WTC11 (cell line): ENCODE results near the gene POLR2E. TPM values are rescaled to one million over a fixed set of nuclear protein-coding genes. Genes with fewer than 3 reads are reported as not detected.

Experiments
- ATAC-seq: fragments of 200-7000 bp; cut with Tn5 transposase; 2 replicates; pipeline ENCODE4 v1.10.0; 2021; ENCODE audit warnings: mild to moderate bottlenecking, moderate library complexity
- CTCF ChIA-PET: fragments of 300-600 bp; sonication (Branson Sonifier 250); formaldehyde crosslinking; loops from one replicate; lab custom pipeline; 2021; ENCODE audit warnings: antibody characterized with exemption; lab: Charles Lee
- POLR2A ChIA-PET: fragments of 350-600 bp; sonication (Branson Sonifier 250); formaldehyde crosslinking; loops from one replicate; lab custom pipeline; 2021; ENCODE audit warnings: antibody characterized with exemption; lab: Charles Lee
- DNase-seq: peaks from one replicate; pipeline ENCODE4 v3.0.0; 2021; ENCODE audit warnings: low spot score
- H3K27ac Mint-ChIP-seq: 2 replicates; pipeline ENCODE4 v1.8.0; 2021; ENCODE audit warnings: mixed read lengths
- H3K27me3 Mint-ChIP-seq: 2 replicates; pipeline ENCODE4 v1.8.0; 2021; ENCODE audit warnings: low read depth, mild to moderate bottlenecking, moderate library complexity, mixed read lengths
- H3K36me3 Mint-ChIP-seq: 2 replicates; pipeline ENCODE4 v1.8.0; 2021; ENCODE audit warnings: mixed read lengths
- H3K4me1 Mint-ChIP-seq: 2 replicates; pipeline ENCODE4 v1.8.0; 2022; ENCODE audit warnings: mixed read lengths
- H3K4me3 Mint-ChIP-seq: 2 replicates; pipeline ENCODE4 v1.8.0; 2021; ENCODE audit warnings: mild to moderate bottlenecking, moderate library complexity, mixed read lengths
- H3K9me3 Mint-ChIP-seq: 2 replicates; pipeline ENCODE4 v1.8.0; 2021; ENCODE audit warnings: mixed read lengths
- ATF1 ChIP-seq: sonication (generic); formaldehyde crosslinking; IDR thresholded peaks from 2 replicates; pipeline ENCODE4 v1.8.1; 2023; ENCODE audit warnings: mild to moderate bottlenecking, moderate library complexity, missing genetic modification reagents
- CREB1 ChIP-seq: sonication (generic); formaldehyde crosslinking; IDR thresholded peaks from 2 replicates; pipeline ENCODE4 v1.8.0; 2023; ENCODE audit warnings: mild to moderate bottlenecking, missing genetic modification reagents
- CREM ChIP-seq: sonication (generic); formaldehyde crosslinking; IDR thresholded peaks from 2 replicates; pipeline ENCODE4 v1.8.1; 2022; ENCODE audit warnings: mild to moderate bottlenecking, missing genetic modification reagents, moderate library complexity
- E2F4 ChIP-seq: sonication (generic); formaldehyde crosslinking; IDR thresholded peaks from 2 replicates; pipeline ENCODE4 v1.8.1; 2022; ENCODE audit warnings: low read depth, mild to moderate bottlenecking, moderate library complexity, missing genetic modification reagents, borderline replicate concordance
- FOXP1 ChIP-seq: sonication (generic); formaldehyde crosslinking; IDR thresholded peaks from 2 replicates; pipeline ENCODE4 v1.8.0; 2022; ENCODE audit warnings: missing genetic modification reagents, mild to moderate bottlenecking, moderate library complexity, borderline replicate concordance
- MLX ChIP-seq: sonication (generic); formaldehyde crosslinking; IDR thresholded peaks from 2 replicates; pipeline ENCODE4 v1.8.1; 2023; ENCODE audit warnings: mild to moderate bottlenecking, missing genetic modification reagents, moderate library complexity
- NFE2L1 ChIP-seq: sonication (generic); formaldehyde crosslinking; IDR thresholded peaks from 2 replicates; pipeline ENCODE4 v1.8.1; 2023; ENCODE audit warnings: missing genetic modification reagents
- NR1H2 ChIP-seq: sonication (generic); formaldehyde crosslinking; IDR thresholded peaks from 2 replicates; pipeline ENCODE4 v1.9.0; 2021; ENCODE audit warnings: mild to moderate bottlenecking, moderate library complexity, missing genetic modification reagents
- NR3C1 ChIP-seq: sonication (generic); formaldehyde crosslinking; conservative IDR thresholded peaks from 2 replicates; pipeline ENCODE4 v1.8.1; 2023; ENCODE audit warnings: low read depth, mild to moderate bottlenecking, missing genetic modification reagents
- PRDM15 ChIP-seq: sonication (generic); formaldehyde crosslinking; IDR thresholded peaks from 2 replicates; pipeline ENCODE4 v1.8.0; 2022; ENCODE audit warnings: missing genetic modification reagents
- PRRX2 ChIP-seq: fragments of 250-450 bp; sonication (Bioruptor Pico); IDR thresholded peaks from 2 replicates; pipeline ENCODE4 v1.8.0; 2021; ENCODE audit warnings: mild to moderate bottlenecking
- SP1 ChIP-seq: sonication (generic); formaldehyde crosslinking; conservative IDR thresholded peaks from 2 replicates; pipeline ENCODE4 v1.8.1; 2022; ENCODE audit warnings: missing genetic modification reagents
- STAT6 ChIP-seq: sonication (generic); formaldehyde crosslinking; conservative IDR thresholded peaks from 2 replicates; pipeline ENCODE4 v1.8.1; 2023; ENCODE audit warnings: mild to moderate bottlenecking, low read depth, missing genetic modification reagents, moderate library complexity
- TCF7 ChIP-seq: sonication (generic); formaldehyde crosslinking; IDR thresholded peaks from 2 replicates; pipeline ENCODE4 v1.8.0; 2022; ENCODE audit warnings: mild to moderate bottlenecking, low read depth, missing genetic modification reagents, moderate library complexity
- TP53 ChIP-seq: sonication (generic); formaldehyde crosslinking; IDR thresholded peaks from 2 replicates; pipeline ENCODE4 v1.8.1; 2023; ENCODE audit warnings: mild to moderate bottlenecking, missing genetic modification reagents
- ZNF219 ChIP-seq: sonication (generic); formaldehyde crosslinking; IDR thresholded peaks from 2 replicates; pipeline ENCODE4 v1.8.0; 2023; ENCODE audit warnings: missing genetic modification reagents, mild to moderate bottlenecking, borderline replicate concordance
- ZNF263 ChIP-seq: sonication (generic); formaldehyde crosslinking; IDR thresholded peaks from 2 replicates; pipeline ENCODE4 v1.8.1; 2022; ENCODE audit warnings: low read depth, mild to moderate bottlenecking, moderate library complexity, missing genetic modification reagents
- ZNF317 ChIP-seq: sonication (generic); formaldehyde crosslinking; IDR thresholded peaks from 2 replicates; pipeline ENCODE4 v1.8.1; 2023; ENCODE audit warnings: low read depth, mild to moderate bottlenecking, moderate library complexity, missing genetic modification reagents, borderline replicate concordance
- ZNF416 ChIP-seq: fragments of 250-450 bp; sonication (Bioruptor Pico); IDR thresholded peaks from 2 replicates; pipeline ENCODE4 v1.9.0; 2021; ENCODE audit warnings: mild to moderate bottlenecking, inconsistent platforms
- ZNF425 ChIP-seq: fragments of 250-450 bp; sonication (Bioruptor Pico); conservative IDR thresholded peaks from 2 replicates; pipeline ENCODE4 v1.9.0; 2021; ENCODE audit warnings: mild to moderate bottlenecking
- total RNA-seq: library from RNA; stranded (reverse); gene quantifications from 3 replicates; pipeline ENCODE4 v1.2.3, GENCODE V29; 2021

POLR2E gene
- total RNA-seq, 1 experiment from 2014 or later = 275 TPM

- H3K27ac Mint-ChIP-seq = no peak overlapping the region
These were observed 37.9 kb downstream of the POLR2E start for GRCh38 chr19:1057176-1057855.

GRCh38 chr19:1055886-1056620, 39.1 kb downstream of the POLR2E start:
- Mint-ChIP-seq H3K4me3 (no peak overlapping the region), H3K36me3 (peaks cover 39% of the 10 kb centered on the region), H3K4me1 (no peaks in the 10 kb centered on the region), H3K27me3 (peaks cover 4% of the 10 kb centered on the region), H3K9me3 (peaks cover 29% of the 10 kb centered on the region), H3K27ac (no peak overlapping the region)
- CTCF ChIA-PET = interaction anchor here (0.6 to 2.9 kb wide), 2 partner anchors 9 to 218 kb away, joined by 3 to 8 read pairs; no protein-coding TSS in a partner anchor
- ATAC-seq (no peak), DNase-seq (no peak)
- TF ChIP-seq E2F4 (CRISPR knock-in tag) (no peak), ZNF263 (no peak), MLX (CRISPR knock-in tag) (no peak), STAT6 (CRISPR knock-in tag) (no peak), ZNF416 (CRISPR knock-in tag) (no peak), NR1H2 (CRISPR knock-in tag) (no peak), CREB1 (CRISPR knock-in tag) (no peak), PRRX2 (CRISPR knock-in tag) (no peak), PRDM15 (CRISPR knock-in tag) (no peak), NR3C1 (CRISPR knock-in tag) (no peak), SP1 (CRISPR knock-in tag) (no peak), FOXP1 (CRISPR knock-in tag) (no peak), TP53 (CRISPR knock-in tag) (no peak), NFE2L1 (CRISPR knock-in tag) (no peak), TCF7 (CRISPR knock-in tag) (no peak), ZNF425 (CRISPR knock-in tag) (no peak), ATF1 (CRISPR knock-in tag) (no peak), CREM (CRISPR knock-in tag) (no peak)
- POLR2A ChIA-PET = no interaction called here

More at GRCh38 chr19:1057176-1057855, 37.9 kb downstream of the POLR2E start:
- POLR2A ChIA-PET = interaction anchor here (0.5 kb wide), 1 partner anchor 243 kb away, joined by 3 read pairs; no protein-coding TSS in a partner anchor
- TF ChIP-seq TCF7 (CRISPR knock-in tag) (no peak), ZNF219 (CRISPR knock-in tag) (no peak), ZNF317 (CRISPR knock-in tag) (no peak)
- DNase-seq (no peak), ATAC-seq (no peak)
- peaks cover 4% of the 10 kb centered on the region for H3K27me3 Mint-ChIP-seq
- no peak overlapping the region for H3K4me3 Mint-ChIP-seq
- peaks cover 29% of the 10 kb centered on the region for H3K9me3 Mint-ChIP-seq
- no peaks in the 10 kb centered on the region for H3K4me1 Mint-ChIP-seq
- H3K36me3 Mint-ChIP-seq = peaks cover 37% of the 10 kb centered on the region
- CTCF ChIA-PET = interaction anchor here (2.9 kb wide), 1 partner anchor 8 kb away, joined by 8 read pairs; no protein-coding TSS in a partner anchor
